Right lobe of liver (tissue), 6 donors: ENCODE data around the gene C5orf58. TPM values are rescaled to one million over a fixed set of nuclear protein-coding genes. Genes with fewer than 3 reads are reported as not detected.

Source experiments
- ATAC-seq, 4 donors: fragments of 200-7000 bp; cut with Tn5 transposase; one replicate each; pipeline ENCODE4 v1.9.1; 2020; ENCODE audit warnings: mild to moderate bottlenecking in 4 of 4, moderate library complexity in 4 of 4
- DNase-seq, 3 donors: peaks; one replicate each; pipeline ENCODE4 v3.0.0-alpha.2; 2020
- H3K27ac ChIP-seq, 3 donors: fragments of 200-600 bp; one replicate each; pipeline ENCODE4 v1.8.0; 2022
- H3K27me3 ChIP-seq, 2 donors: fragments of 200-600 bp; one replicate each; pipeline ENCODE4 v1.8.0; 2022
- H3K36me3 ChIP-seq, 4 donors: fragments of 200-600 bp; sonication (generic) in 1 of 4; one replicate each; pipeline versions ENCODE4 v1.5.1 to v1.8.0; 2017 to 2022; ENCODE audit warnings: control low read depth in 1 of 4
- H3K4me1 ChIP-seq, 4 donors: fragments of 200-600 bp; sonication (generic) in 1 of 4; one replicate each; pipeline versions ENCODE4 v1.5.1 to v1.8.0; 2017 to 2022; ENCODE audit warnings: control low read depth in 1 of 4
- H3K4me3 ChIP-seq, 3 donors: fragments of 200-600 bp; one replicate each; pipeline ENCODE4 v1.8.0; 2022
- H3K9me3 ChIP-seq, 4 donors: fragments of 200-600 bp; sonication (generic) in 1 of 4; one replicate each; pipeline versions ENCODE4 v1.5.1 to v1.8.0; 2017 to 2022; ENCODE audit warnings: control low read depth in 1 of 4
- POLR2A ChIP-seq: fragments of 450-650 bp; IDR thresholded peaks from one replicate; pipeline ENCODE4 v1.6.1; 2017; ENCODE audit warnings: antibody characterized with exemption, mild to moderate bottlenecking
- WGBS: methylation state at CpG from one replicate; pipeline ENCODE4 v1.1.6; 2018; ENCODE audit warnings: low coverage, low lambda C conversion rate; ENCODE audit not compliant: insufficient coverage; ENCODE audit errors: missing lambda C conversion rate; 5-methylcytosine and 5-hydroxymethylcytosine counted together
- intact Hi-C, 2 donors: fragments of 100-400 bp; cut with DNase I; formaldehyde crosslinking; loops; one replicate each; pipeline versions ENCODE4 v1.11.2 to v1.14.1; 2022
- total RNA-seq, 6 experiments: library from RNA; depleted of rRNA in 2 of 6; stranded (reverse); fragments of >200 nt in 2 of 6; fragmentation: NEBNext Ultra II Directional in 3 of 6; extraction: Animal tissue kit (Norgen Biotek cat#: 25700) in 3 of 6; gene quantifications; one replicate each; pipeline versions ENCODE4 v1.1.0 to v1.2.4, GENCODE V29; 2016 to 2023
- TF ChIP-seq, protein P1 (sequence below), 4 donors: fragments of 200-600 bp in 3 of 4; fragments of 450-650 bp in 1 of 4; IDR thresholded peaks; one replicate each; pipeline versions ENCODE4 v1.5.1 to v1.8.0; 2016 to 2022; ENCODE audit warnings: antibody characterized with exemption in 4 of 4, mild to moderate bottlenecking in 2 of 4
- donor health status: DM: no; HTN: yes; CAD: no.
- donor health status: DM: no; HTN: no; CAD: no.
- donor health status: DM: no; HTN: no; CAD: no.
- donor health status: DM: no; HTN: yes; CAD: no.
- donor health status: DM: no; HTN: yes; CAD: no.

Gene C5orf58
- total RNA-seq, 6 experiments from 2014 or later: not detected

DNA sequence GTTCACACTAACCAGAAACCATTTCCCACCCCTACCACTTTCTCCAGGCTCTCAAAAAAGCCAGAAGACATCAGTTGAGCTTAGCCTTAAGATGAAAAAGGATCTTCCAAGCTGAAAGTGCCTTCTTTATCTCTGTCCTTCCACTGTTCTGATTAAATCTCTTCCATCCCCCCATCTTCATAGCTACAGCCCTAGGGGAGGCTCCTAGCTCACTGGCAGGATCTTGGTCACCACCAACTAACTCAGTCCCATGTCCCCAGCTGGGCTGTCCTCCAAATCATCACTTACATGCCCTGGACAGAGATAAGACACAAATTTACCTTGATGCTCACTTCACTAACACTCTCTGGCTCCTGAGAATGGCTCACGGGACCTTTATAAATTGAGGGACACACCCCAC, 50.5 kb downstream of the C5orf58 start:
- no peaks in the 10 kb centered on the region for H3K27me3 ChIP-seq
- no peaks in the 10 kb centered on the region for H3K9me3 ChIP-seq
- no peak overlapping the region for H3K4me3 ChIP-seq
- ATAC-seq (no peak), DNase-seq (no peak)
- H3K36me3 ChIP-seq: no peaks in the 10 kb centered on the region
- H3K4me1 ChIP-seq: peaks cover 0 to 4% (median 0%) of the 10 kb centered on the region in 4 donors
- TF ChIP-seq, protein P1, sequence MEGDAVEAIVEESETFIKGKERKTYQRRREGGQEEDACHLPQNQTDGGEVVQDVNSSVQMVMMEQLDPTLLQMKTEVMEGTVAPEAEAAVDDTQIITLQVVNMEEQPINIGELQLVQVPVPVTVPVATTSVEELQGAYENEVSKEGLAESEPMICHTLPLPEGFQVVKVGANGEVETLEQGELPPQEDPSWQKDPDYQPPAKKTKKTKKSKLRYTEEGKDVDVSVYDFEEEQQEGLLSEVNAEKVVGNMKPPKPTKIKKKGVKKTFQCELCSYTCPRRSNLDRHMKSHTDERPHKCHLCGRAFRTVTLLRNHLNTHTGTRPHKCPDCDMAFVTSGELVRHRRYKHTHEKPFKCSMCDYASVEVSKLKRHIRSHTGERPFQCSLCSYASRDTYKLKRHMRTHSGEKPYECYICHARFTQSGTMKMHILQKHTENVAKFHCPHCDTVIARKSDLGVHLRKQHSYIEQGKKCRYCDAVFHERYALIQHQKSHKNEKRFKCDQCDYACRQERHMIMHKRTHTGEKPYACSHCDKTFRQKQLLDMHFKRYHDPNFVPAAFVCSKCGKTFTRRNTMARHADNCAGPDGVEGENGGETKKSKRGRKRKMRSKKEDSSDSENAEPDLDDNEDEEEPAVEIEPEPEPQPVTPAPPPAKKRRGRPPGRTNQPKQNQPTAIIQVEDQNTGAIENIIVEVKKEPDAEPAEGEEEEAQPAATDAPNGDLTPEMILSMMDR (IDR thresholded peaks at IDR 0.05): no peak
- no peak for TF ChIP-seq POLR2A
- H3K27ac ChIP-seq: no peak overlapping the region
- 100% methylated on average over 1 of the region's 1 CpG for WGBS
- intact Hi-C loops: no loop called here

DNA sequence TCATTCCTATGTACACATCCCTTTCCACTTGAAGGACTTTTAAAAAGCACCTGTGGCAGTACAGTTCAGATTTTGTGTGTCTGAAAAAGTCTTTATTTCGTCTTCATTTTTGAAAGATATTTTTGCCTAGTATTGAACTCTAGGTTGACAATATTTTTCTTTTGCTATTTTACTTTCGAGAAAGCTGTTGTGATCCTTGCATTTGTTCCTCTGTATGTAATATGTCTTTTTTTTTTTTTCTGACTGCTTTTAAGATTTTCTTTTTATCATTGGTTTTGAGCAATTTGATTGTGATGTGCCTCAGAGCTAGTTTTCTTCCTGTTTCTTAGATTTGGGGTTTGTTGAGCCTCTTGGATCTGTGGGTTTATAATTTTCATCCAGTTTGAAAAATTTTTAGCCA, 51.4 kb downstream of the C5orf58 start:
- no peaks in the 10 kb centered on the region for H3K9me3 ChIP-seq
- no peak for ATAC-seq
- intact Hi-C loops: no loop called here
- WGBS: 30% methylated on average over 2 of the region's 2 CpGs
- no peak for DNase-seq
- H3K27me3 ChIP-seq: no peaks in the 10 kb centered on the region
- TF ChIP-seq, protein P1 (IDR thresholded peaks at IDR 0.05): no peak
- no peak for TF ChIP-seq POLR2A
- no peak overlapping the region for H3K27ac ChIP-seq
- H3K4me3 ChIP-seq: no peak overlapping the region
- no peaks in the 10 kb centered on the region for H3K36me3 ChIP-seq
- peaks cover 0 to 4% (median 0%) of the 10 kb centered on the region in 4 donors for H3K4me1 ChIP-seq

DNA sequence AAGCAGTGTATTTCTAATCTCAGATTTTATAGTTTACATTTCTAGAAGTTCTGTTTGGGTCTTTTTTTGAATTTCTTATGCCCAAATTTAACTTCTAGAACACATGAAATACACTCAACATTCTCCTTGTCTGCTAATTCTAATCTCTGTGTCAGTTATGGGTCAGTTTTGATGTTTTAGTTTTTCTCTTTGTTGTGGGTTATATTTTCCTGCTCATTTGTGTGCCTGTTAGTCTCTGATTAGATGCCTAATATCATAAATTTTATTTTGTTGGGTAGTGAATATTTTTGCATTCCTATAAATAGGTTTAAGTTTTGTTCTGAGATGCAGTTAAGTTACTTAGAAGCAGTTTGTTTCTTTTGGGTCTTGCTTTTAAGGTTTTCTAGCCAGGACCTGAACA, 52.4 kb downstream of the C5orf58 start:
- peaks cover 0 to 2% (median 0%) of the 10 kb centered on the region in 4 donors for H3K4me1 ChIP-seq
- no peak overlapping the region for H3K27ac ChIP-seq
- intact Hi-C loops: no loop called here
- H3K4me3 ChIP-seq: no peak overlapping the region
- TF ChIP-seq, protein P1 (IDR thresholded peaks at IDR 0.05): no peak
- TF ChIP-seq POLR2A: no peak
- H3K36me3 ChIP-seq: no peaks in the 10 kb centered on the region
- H3K27me3 ChIP-seq: no peaks in the 10 kb centered on the region
- no peaks in the 10 kb centered on the region for H3K9me3 ChIP-seq
- ATAC-seq: no peak
- no peak for DNase-seq

DNA sequence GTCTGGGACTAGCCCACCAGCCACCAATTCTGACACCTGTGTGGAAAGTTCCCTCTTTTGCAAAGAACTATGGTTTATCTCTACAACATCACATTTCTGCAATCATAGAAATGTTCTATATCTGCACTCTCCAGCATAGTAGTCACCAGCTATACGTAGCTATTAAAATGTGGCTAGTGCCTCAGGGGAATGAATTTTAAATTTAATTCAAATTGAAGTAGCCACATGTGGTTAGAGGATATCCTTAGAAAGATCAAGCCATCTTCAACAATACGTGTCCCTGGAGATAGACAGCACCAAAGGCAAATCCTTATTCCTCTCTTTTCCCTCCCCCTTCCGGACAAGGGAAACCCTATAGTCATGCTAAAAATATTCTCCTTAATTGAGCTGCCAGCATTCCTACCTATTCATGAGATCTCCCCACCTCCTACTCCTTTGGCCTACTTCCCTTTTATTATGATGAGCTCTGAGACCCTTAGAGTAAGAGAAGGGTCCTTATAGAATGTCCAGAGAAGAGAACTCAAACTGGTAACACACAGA, 53.7 kb downstream of the C5orf58 start:
- no peak for ATAC-seq
- H3K4me1 ChIP-seq: no peaks in the 10 kb centered on the region
- no peak overlapping the region for H3K4me3 ChIP-seq

More for the DNA sequence above, 53.7 kb downstream of the C5orf58 start:
- Histone ChIP-seq H3K27me3 (no peaks in the 10 kb centered on the region), H3K27ac (no peak overlapping the region), H3K9me3 (no peaks in the 10 kb centered on the region), H3K36me3 (no peaks in the 10 kb centered on the region)
- DNase-seq: no peak
- intact Hi-C loops: no loop called here
- no peak for TF ChIP-seq POLR2A
- TF ChIP-seq, protein P1 (IDR thresholded peaks at IDR 0.05): no peak
- WGBS: 55% methylated on average over 3 of the region's 3 CpGs
